Measurements from ENCODE around the gene DNER. TPM values are rescaled to one million over a fixed set of nuclear protein-coding genes. Genes with fewer than 3 reads are reported as not detected.

DNER gene
- total and polyA plus RNA-seq, 2 donors (not counting 1 experiment from before 2014, with no cell fraction given): not detected

GRCh38 chr2:229601936-229602335, 112.4 kb downstream of the DNER start:
- Histone ChIP-seq H3K9me3 (ENCODE audit: control extremely low read depth in 1 of 3, control insufficient read depth in 2 of 3, insufficient read depth in 1 of 3, low read length in 2 of 3) (no peaks in the 10 kb centered on the region), H2AFZ (ENCODE audit: insufficient read depth, low read depth, low read length, poor library complexity, severe bottlenecking) (no peak overlapping the region), H3K36me3 (replicated peaks in 1 of 2; ENCODE audit: control extremely low read depth in 1 of 2, control insufficient read depth in 1 of 2, extremely low read depth in 1 of 2, insufficient read depth in 2 of 2, low read length in 1 of 2) (no peaks in the 10 kb centered on the region), H3K4me1 (ENCODE audit: control insufficient read depth in 2 of 2, insufficient read depth in 2 of 2, low read length in 2 of 2) (no peaks in the 10 kb centered on the region), H3K4me2 (replicated peaks; ENCODE audit: low read depth, low read length, poor library complexity, severe bottlenecking) (no peak overlapping the region), H3K79me2 (ENCODE audit: control insufficient read depth, insufficient read depth, low read length) (no peaks in the 10 kb centered on the region), H4K20me1 (ENCODE audit: control insufficient read depth, insufficient read depth, low read length, poor library complexity, severe bottlenecking) (no peaks in the 10 kb centered on the region), H3K4me3 (ENCODE audit: control extremely low read depth in 1 of 5, extremely low read depth in 1 of 5, insufficient read depth in 1 of 5, low read depth in 2 of 5, low read length in 4 of 5) (no peak overlapping the region), H3K9ac (ENCODE audit: low read length) (no peak overlapping the region), H3K27me3 (replicated peaks in 1 of 4; ENCODE audit: control extremely low read depth in 1 of 4, control insufficient read depth in 3 of 4, insufficient read depth in 4 of 4, low read length in 3 of 4) (peaks cover 0 to 3% (median 0%) of the 10 kb centered on the region in 4 experiments), H3K27ac (ENCODE audit: low read length in 2 of 2) (no peak overlapping the region)
- 83% methylated on average over 1 of the region's 3 CpGs for WGBS (ENCODE audit: insufficient coverage)
- Mint-ChIP-seq H3K27ac (no peak overlapping the region), H3K4me3 (no peak overlapping the region), H3K27me3 (peaks cover 26% of the 10 kb centered on the region), H3K4me1 (no peaks in the 10 kb centered on the region), H3K9me3 (ENCODE audit: insufficient read depth) (no peaks in the 10 kb centered on the region)
- ChIA-PET POLR2A (no interaction called here), CTCF (no interaction called here)
- TF ChIP-seq CTCF (IDR thresholded peaks at IDR 0.05) (no peak), EZH2 (IDR thresholded peaks at IDR 0.05; ENCODE audit: borderline replicate concordance, insufficient read depth, low read depth, low read length, poor library complexity, severe bottlenecking) (no peak)
- no peak for ATAC-seq (ENCODE audit: low read depth)
- intact Hi-C loops (cut with micrococcal nuclease): no loop called here
- no peak for DNase-seq

GRCh38 chr2:229601396-229601795, 113.0 kb downstream of the DNER start:
- no peaks in the 10 kb centered on the region for H3K4me1 ChIP-seq (ENCODE audit: control insufficient read depth in 2 of 2, insufficient read depth in 2 of 2, low read length in 2 of 2)
- ATAC-seq (ENCODE audit: low read depth) (no peak), DNase-seq (no peak)
- Mint-ChIP-seq H3K27ac (no peak overlapping the region), H3K9me3 (ENCODE audit: insufficient read depth) (no peaks in the 10 kb centered on the region), H3K4me1 (no peaks in the 10 kb centered on the region), H3K4me3 (no peak overlapping the region), H3K27me3 (peaks cover 26% of the 10 kb centered on the region)
- no peak for TF ChIP-seq CTCF (IDR thresholded peaks at IDR 0.05)
- no peak for TF ChIP-seq EZH2 (IDR thresholded peaks at IDR 0.05; ENCODE audit: borderline replicate concordance, insufficient read depth, low read depth, low read length, poor library complexity, severe bottlenecking)
- intact Hi-C loops (cut with micrococcal nuclease): no loop called here
- no peak overlapping the region for H3K4me2 ChIP-seq (replicated peaks; ENCODE audit: low read depth, low read length, poor library complexity, severe bottlenecking)
- no peak overlapping the region for H3K4me3 ChIP-seq (ENCODE audit: control extremely low read depth in 1 of 5, extremely low read depth in 1 of 5, insufficient read depth in 1 of 5, low read depth in 2 of 5, low read length in 4 of 5)
- H4K20me1 ChIP-seq (ENCODE audit: control insufficient read depth, insufficient read depth, low read length, poor library complexity, severe bottlenecking): no peaks in the 10 kb centered on the region
- CTCF ChIA-PET: no interaction called here
- H3K27me3 ChIP-seq (replicated peaks in 1 of 4; ENCODE audit: control extremely low read depth in 1 of 4, control insufficient read depth in 3 of 4, insufficient read depth in 4 of 4, low read length in 3 of 4): peaks cover 0 to 3% (median 0%) of the 10 kb centered on the region in 4 experiments
- H3K9me3 ChIP-seq (ENCODE audit: control extremely low read depth in 1 of 3, control insufficient read depth in 2 of 3, insufficient read depth in 1 of 3, low read length in 2 of 3): no peaks in the 10 kb centered on the region
- no CpG with 5 or more reads among the region's 2 CpGs for WGBS (ENCODE audit: insufficient coverage)
- no peak overlapping the region for H3K9ac ChIP-seq (ENCODE audit: low read length)
- no peaks in the 10 kb centered on the region for H3K36me3 ChIP-seq (replicated peaks in 1 of 2; ENCODE audit: control extremely low read depth in 1 of 2, control insufficient read depth in 1 of 2, extremely low read depth in 1 of 2, insufficient read depth in 2 of 2, low read length in 1 of 2)
- POLR2A ChIA-PET: no interaction called here
- H3K79me2 ChIP-seq (ENCODE audit: control insufficient read depth, insufficient read depth, low read length): no peaks in the 10 kb centered on the region
- no peak overlapping the region for H3K27ac ChIP-seq (ENCODE audit: low read length in 2 of 2)
- H2AFZ ChIP-seq (ENCODE audit: insufficient read depth, low read depth, low read length, poor library complexity, severe bottlenecking): no peak overlapping the region
